ENCODE data around the gene JDP2.
A peak's percentile ranks its signal among the peaks of the same experiment; 100 is the strongest.

JDP2 gene

DNA sequence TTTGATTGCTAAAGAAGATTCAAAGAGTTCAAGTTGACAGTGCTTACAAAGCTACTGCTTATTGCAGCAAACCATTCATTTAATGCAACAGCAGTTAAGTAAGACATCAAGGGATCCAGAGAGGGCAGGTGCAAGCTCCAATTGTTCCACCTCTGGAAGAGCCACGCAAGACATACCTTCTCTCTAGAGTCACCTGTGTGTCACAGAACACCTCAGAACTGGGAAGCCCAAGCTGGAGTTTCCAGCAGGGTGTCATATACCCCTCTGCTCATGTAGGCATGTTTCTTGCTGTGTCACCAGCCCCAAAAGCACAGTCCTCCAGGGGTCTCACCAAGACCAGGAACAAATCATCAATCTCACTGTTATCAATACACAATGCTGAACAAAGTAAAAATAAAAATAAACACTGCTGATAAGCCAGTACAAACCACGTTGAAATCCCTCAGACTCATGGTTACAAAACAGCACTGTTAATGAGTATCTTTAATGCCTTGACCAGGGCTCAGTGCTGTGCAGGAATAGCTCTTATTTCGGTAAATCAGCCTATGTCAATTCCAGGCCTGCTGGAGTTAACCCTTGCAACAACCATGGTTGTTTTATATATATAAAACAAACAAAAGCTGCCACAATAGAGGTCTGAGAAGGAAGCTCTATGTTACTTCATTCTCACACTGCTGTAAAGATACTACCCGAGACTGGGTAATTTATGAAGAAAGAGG is 57.0 kb downstream of the JDP2 start:
- no peak for DNase-seq (ENCODE audit: low read depth in 2 of 2)

DNA sequence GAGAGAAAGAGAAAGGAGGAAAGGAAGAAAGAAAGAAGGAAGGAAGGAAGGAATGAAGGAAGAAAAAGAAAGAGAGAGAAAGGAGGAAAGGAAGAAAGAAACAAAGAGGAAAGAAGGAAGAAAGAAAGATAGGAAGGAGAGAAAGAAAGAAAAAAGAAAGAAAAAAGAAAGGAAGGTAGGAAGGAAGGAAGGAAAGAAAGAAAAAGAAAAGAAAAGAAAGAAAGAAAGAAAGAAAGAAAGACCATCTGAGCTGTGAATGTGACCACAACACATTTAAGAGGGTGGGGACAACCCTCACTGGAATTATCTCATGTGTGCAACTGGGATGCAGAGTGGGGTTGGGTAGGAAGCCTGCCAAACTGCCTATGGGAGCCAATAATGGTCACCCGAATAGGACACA is 58.5 kb downstream of the JDP2 start:
- DNase-seq (ENCODE audit: low read depth in 2 of 2) = no peak

DNA sequence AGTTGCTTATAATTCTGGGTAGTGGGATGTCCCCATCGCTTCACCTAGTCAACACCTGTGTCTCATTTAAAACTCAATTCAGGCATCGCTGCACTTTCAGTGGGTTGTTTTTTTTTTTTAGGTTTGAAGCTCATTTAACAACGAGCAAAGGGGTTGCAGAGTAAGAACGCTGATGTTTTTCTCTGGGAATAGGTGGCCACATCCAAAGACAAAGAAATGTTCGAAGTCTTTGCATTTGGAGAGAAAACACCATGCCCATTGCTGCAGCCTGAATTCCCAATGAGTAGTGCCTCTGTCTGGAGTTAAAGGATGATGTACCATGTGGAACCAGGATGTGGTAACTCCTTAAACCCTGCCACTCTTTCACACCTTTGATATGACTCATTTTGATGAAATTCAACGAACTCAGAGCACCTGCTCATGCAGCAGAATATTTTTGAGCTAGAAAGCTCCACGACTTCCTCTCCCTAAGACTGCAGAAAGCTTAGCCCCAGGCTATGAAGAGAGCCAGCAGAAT is 59.4 kb downstream of the JDP2 start:
- no peak for DNase-seq (ENCODE audit: low read depth in 2 of 2)

DNA sequence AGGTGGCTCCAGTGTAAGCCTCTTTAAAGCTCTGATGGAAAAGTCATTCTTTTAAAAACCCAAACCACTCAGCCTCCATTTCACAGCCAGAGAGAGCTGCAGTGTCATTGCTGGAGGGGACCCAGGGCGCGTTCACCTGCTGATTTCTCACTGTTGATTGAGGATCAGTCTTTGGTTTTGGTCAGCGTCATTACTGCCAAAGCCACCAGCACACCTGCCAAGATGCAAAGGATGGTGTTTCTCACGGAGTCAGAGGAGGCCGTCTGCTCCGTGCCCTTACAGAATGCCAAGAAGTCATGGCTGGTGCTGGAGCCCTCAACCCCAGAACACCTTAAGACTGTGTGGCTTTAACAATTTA is 61.6 kb downstream of the JDP2 start:
- no peak for DNase-seq (ENCODE audit: low read depth in 2 of 2)

DNA sequence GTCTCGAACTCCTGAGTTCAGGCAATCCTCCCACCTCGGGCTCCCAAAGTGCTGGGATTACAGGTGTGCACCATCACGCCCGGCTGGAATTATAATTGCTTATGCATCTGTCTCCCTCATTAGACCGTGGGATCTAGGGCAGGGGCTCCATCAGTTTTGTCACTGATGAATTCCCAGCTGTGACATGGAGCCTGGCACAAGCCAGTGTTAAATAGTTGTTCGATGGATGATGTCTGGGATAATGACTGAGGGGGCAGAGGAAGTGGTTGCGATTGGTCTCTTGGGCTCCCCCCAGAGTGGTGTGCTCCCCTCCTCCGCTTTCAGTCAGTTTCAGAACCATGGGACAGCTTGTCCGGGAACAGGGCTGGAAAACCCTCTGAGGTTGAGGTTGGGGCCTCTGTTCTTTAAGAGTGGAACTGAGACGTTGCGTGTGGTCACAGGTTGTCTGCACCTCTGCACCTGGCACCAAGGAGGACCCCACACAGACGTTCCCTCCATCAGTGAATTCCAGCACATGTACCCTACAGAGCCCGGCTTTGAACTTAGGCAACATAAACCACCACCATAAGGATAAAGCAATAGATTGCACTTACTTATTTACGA is 63.7 kb downstream of the JDP2 start:
- DNase-seq (ENCODE audit: low read depth in 2 of 2) = no peak

DNA sequence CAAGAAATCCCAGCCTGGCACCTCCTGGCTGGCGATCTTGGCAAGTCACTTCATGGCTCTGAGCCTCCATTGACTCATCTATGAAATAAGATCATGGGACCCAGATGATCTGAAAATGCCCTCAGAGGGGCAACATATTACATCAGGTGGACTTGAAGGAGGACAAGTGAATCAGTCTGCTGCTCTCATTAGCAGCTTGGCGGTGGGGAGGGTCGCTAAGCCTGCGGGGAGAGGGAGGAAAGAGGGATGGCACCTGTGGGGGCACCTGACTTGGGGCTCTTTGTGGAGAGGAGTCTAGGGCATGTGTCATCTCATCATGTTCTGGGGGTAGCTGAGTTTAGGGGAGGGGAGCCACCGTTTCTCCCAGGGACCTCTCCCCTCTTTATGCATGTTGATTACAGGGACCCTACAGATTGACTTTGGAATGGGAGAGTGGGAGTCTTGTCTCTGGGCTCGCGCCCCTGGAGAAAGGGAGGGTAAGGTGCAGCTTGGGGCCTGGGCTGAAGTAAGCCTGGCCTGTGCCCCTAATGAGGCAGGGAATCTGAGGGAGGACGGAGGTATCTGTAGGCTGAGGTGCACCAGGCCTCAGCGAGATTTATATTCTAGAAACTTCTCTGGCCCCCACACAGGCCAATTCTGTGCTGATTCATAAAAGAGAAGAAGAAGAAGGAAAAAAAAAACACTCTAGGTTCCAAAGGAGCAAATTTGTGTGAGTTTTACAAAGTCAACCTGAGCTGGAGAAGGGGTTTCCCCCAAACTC is 65.2 kb downstream of the JDP2 start:
- no peak for DNase-seq (ENCODE audit: low read depth in 2 of 2)

DNA sequence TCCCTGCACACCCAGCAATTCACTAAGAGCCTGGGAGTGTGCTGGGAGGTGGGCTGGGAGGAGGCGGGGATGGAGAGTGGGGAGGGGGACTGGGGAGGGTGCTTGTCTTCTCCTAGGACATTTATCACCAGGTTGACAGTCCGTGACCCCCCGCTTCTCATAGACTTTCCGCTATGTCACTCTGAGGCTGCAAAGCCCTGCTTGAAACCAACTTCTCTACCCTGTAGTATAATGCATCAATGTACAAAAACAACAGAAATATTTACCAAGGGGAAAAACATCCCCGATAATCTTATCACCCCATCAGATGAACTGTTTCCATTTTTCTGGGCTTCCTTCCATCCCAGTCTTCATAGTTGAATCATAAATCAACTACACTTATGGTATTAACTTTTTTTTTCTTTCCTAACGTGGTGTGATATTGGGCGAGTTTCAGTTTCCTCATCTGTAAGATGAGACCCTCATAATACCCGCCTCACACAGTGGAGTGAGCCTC is 65.8 kb downstream of the JDP2 start:
- DNase-seq (ENCODE audit: low read depth in 2 of 2) = no peak

DNA sequence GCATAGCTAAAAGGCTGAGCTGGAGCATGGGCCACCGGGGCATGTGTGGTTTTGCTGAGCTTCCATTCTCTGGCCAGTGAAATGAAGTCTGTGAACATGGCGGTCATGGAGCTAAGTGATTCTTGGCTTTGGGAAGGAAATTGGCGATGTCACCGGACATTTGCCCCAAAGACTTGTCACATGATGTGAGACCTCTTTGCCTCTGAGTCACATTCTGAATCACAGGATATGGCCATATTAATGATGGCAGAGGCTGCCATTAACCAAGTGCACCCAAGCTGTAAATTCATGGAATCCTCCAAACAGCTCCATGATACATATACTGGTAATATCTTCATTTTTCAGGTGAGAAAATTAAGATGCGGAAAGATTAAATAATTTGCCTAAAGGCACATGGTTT is 67.1 kb downstream of the JDP2 start:
- no peak for DNase-seq (ENCODE audit: low read depth in 2 of 2)

DNA sequence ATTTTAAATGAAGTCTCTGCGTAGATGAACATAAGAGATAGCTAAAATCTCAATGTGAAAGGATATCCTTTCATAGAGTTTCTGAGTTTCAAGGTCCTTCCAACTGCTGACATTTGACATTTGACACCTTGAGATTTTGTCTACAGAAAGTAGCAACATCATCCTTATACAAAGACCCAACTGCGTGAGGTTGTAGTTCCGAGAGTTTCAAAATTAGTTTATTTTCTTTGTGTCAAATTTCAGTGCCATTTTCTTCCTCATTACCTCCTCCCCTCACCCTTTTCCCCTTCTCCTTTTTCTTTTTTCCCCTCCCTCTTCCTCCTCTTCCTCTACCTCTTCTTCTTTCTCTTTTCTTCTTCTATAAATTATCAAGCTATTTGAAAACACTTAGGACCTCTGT is 67.6 kb downstream of the JDP2 start:
- DNase-seq (ENCODE audit: low read depth in 2 of 2) = no peak

DNA sequence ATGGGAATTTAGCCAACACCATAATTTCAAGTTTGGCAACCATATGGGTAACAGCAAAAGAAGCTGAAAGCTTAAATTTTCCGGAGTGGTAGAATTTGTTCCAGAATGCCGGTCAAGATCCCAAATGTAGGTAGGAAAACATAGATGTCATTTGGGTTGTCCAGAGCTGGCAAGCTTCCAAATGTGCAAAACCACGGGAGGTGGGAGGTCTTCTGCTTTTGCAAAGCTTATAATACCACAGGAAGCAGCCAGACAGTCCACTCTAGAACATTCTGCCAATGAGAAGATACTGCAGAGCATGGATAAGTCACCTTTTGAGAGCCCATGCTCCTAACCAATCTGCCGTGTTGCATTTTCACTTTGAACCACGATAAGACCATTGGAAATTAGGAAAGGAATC is 68.1 kb downstream of the JDP2 start:
- DNase-seq (ENCODE audit: low read depth in 2 of 2) = no peak

DNA sequence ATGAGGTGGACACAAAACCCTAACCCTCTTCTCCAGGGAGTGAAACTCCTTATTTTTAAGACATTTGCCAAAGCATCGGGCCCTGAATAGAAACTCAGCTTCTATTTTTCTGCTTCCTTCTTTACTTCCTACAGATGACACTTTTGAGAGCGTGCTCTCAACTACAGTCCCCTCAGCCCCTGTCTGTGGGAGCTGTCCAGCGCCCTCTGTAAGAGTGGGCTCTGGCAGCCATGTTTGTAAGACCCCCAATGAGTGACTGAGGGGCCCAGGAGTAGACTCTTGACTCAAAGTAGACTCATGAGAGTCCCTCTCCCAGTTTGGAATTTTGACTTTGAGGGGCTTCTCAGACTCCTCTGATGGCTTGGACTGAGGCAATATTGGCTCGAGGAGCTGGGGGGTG is 68.9 kb downstream of the JDP2 start:
- no peak for DNase-seq (ENCODE audit: low read depth in 2 of 2)

DNA sequence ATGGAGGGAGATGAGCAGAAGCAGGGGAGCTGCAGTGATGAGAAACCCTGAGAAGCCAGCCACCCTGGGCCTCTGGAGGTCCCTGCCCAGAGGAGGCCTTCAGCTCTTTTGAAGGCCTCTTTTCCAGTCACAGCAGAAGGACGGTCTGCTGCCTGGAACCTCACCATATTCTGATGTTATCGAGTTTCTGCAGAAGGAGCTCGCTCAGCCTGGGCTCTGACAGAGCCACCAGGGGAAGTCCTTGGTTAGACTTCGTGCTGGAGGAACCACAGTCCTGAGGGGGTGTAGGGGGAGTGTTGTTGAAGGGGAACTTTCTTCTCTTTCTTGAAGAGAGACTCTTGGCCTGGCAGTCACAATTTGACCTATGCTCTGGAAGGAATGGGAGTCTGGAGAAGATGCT is 69.4 kb downstream of the JDP2 start:
- DNase-seq (ENCODE audit: low read depth in 2 of 2) = peak in 1 of 2 donors; percentile 19

DNA sequence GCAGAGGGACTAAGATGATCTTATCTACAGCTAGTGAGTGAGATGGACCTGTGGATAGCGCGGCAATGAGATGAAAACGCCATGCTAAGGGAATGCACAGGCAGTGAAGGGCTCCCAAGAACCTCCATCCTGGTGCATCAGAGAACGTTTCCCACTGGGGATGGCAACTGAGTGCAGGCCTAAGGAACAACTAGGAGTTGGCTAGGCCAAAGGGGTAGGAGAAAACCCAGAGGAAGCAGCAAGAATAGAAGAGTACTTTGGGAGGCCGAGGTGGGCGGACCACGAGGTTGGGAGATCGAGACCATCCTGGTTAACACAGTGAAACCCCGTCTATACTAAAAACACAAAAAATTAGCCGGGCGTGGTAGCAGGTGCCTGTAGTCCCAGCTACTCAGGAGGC is 69.9 kb downstream of the JDP2 start:
- no peak for DNase-seq (ENCODE audit: low read depth in 2 of 2)

DNA sequence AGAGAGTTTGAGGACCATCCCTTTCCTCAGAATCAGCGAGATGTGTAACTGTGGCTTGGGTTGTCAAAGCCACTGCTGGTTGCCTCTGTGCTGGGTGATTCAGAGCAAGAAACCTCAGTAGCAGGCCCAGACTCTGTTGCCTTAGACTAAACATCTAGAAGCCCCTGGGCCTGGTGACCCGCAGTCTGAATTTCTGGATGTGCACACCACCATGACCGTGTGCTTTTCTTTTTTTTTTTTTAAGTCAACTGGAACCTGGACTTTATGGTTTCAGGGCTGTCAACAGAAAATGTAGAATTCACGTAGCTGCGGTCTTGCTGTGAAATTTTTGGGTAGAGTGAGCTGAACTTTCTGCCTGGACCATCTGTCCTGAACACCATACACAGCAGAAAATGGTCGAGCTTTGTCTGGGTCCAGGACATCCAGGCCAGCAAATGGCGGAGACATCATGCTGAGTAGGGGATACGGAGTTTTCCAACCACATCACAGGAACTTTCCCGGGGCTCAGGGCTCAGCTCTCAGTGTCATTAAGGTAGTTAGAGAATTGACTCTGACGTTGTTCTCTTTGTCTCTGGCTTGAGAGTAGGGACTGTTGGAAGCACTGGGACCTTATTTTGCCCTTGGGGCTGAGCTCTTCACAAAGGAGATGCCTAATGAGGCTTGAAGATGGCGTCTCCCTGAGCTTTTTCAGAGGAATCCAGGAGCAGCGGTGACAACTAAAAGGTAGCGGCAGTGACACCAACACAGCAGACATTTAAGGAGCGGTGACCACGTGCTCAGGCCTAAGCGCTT is 71.5 kb downstream of the JDP2 start:
- no peak for DNase-seq (ENCODE audit: low read depth in 2 of 2)

DNA sequence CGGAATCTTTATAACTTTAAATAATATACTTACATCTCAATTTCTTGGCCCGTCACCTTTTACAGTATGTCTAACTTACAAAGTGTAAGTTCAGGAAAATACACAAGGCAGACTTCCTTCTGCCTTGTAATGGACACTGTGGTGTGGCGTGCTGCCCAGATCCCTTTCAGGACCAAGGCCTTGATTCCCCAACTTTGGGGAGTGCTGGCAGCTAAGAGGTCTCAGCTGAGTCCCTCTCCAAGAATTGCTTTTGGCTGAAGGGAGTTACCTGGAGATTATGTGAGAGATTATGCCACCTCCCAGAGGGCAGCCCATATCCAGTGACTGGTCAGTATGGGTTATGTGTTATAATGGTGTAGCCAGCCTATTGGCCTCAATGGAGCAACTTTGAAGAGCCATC is 73.3 kb downstream of the JDP2 start:
- DNase-seq (ENCODE audit: low read depth in 2 of 2) = no peak

DNA sequence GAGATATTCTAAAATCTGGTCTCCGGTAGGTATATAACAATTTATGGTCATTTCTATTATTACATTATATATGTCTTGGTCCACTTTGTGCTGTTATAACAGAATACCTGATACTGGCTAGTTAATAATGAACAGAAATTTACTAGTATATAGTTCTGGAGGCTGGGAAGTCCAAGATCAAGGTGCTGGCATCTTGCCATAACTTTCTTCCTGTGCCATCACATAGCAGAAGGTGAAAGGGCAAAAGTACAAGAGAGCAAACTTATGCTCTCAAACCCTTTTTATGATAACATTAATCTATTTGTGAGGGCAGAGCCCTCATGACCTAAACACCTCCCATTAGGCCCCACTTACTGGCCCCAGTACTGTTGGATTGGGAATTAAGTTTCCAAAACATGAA is 76.6 kb downstream of the JDP2 start:
- DNase-seq (ENCODE audit: low read depth in 2 of 2) = no peak

DNA sequence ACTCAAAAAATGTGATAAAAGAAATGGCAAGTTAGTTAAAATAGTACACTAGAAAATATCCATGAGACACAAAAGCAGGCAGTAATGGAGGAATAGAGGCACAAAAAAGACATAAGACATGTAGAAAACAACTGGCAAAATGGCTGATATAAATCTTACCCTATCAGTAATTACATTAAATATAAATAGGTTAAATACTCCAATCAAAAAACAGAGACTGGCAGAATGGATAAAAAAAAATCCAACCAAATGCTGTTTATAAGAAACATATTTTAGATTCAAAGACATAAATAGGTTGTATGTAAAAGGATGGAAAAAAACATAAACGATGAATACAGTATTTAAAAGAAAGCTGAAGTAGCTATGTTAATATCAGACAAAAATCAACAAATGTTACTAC is 79.1 kb downstream of the JDP2 start:
- DNase-seq (ENCODE audit: low read depth in 2 of 2) = no peak

DNA sequence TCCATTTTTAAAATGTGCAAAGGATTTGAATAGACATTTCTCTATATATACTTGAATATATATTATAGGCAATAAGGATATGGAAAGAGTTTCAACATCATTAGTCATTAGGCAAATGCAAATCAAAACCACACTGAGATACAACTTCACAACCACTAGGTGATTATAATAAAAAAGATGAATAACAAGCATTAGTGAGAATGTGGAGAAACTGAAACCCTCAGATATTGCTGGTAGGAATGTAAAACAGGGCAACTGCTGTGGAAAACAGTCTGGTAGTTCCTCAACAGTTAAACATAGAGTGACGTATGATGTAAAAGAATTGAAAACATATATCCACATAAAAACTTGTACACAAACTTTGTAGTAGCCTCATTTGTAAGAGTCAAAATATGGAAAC is 82.7 kb downstream of the JDP2 start:
- no peak for DNase-seq (ENCODE audit: low read depth in 2 of 2)

DNA sequence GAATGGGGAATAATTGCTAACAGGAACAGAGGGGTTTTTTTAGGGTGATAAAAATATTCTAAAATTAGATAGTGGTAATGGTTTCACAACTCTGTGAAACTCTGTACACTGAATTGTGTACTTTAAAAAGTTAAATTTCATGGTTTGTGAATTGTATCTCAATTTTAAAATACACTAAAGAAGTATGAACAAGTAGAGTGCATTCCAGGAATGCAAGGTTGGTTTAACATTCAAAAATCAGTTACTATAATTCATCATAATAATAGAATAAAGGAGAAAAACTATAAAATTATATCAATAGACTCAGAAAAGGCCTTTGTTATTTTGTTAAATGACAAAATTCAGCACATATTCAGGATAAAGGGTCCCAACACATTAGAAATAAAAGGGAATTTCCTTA is 83.4 kb downstream of the JDP2 start:
- DNase-seq (ENCODE audit: low read depth in 2 of 2) = no peak

DNA sequence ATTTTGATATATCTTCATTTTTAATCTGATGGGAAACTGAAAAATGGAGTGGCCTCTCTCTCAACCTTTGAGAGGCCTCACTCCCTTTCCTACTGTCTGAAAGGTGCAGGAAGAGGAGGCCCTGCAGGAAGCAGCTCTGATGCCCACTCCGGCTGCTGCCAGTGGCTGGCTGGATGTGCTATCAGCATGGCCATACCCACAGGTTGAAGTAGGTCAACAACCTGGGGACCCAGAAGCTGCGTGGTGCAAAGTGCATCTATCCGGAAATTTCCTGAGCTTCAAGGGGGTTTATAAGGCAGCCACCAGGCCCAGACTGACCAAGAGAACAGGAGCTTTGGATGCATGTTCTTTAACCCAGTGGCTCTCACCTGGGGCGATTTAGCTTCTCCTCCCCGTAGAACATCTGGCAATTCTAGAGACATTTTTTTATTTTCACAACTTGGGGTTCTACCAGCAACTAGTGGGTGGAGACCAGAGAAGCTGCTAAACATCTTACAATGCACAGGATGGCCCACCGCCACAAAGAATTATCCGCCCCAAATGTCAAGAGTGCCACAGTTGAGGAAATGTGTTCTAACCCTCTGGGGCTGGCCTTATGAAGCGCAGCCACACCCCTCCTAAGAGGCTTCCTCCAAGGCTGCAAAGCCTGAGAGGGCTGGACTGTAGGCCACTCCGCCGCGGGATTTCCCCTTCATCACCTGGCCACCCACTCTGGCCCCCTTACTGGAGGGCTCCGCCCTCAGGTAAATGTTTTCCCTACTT is 86.3 kb downstream of the JDP2 start:
- DNase-seq (ENCODE audit: low read depth in 2 of 2) = no peak

Data from stimulated activated CD8-positive, alpha-beta memory T cell treated with anti-CD3 and anti-CD28 coated beads, Interleukin-15, amount 100 ng/mL, for 4 hours (primary cell).